WTC11 (cell line): ENCODE measurements around the gene WWOX. TPM values are rescaled to one million over a fixed set of nuclear protein-coding genes. Genes with fewer than 3 reads are reported as not detected.

ENCODE experiments used
- ATAC-seq: fragments of 200-7000 bp; cut with Tn5 transposase; 2 replicates; pipeline ENCODE4 v1.10.0; 2021; ENCODE audit warnings: mild to moderate bottlenecking, moderate library complexity
- CTCF ChIA-PET: fragments of 300-600 bp; sonication (Branson Sonifier 250); formaldehyde crosslinking; loops from one replicate; lab custom pipeline; 2021; ENCODE audit warnings: antibody characterized with exemption; lab: Charles Lee
- POLR2A ChIA-PET: fragments of 350-600 bp; sonication (Branson Sonifier 250); formaldehyde crosslinking; loops from one replicate; lab custom pipeline; 2021; ENCODE audit warnings: antibody characterized with exemption; lab: Charles Lee
- DNase-seq: peaks from one replicate; pipeline ENCODE4 v3.0.0; 2021; ENCODE audit warnings: low spot score
- H3K27ac Mint-ChIP-seq: 2 replicates; pipeline ENCODE4 v1.8.0; 2021; ENCODE audit warnings: mixed read lengths
- H3K27me3 Mint-ChIP-seq: 2 replicates; pipeline ENCODE4 v1.8.0; 2021; ENCODE audit warnings: low read depth, mild to moderate bottlenecking, moderate library complexity, mixed read lengths
- H3K36me3 Mint-ChIP-seq: 2 replicates; pipeline ENCODE4 v1.8.0; 2021; ENCODE audit warnings: mixed read lengths
- H3K4me1 Mint-ChIP-seq: 2 replicates; pipeline ENCODE4 v1.8.0; 2022; ENCODE audit warnings: mixed read lengths
- H3K4me3 Mint-ChIP-seq: 2 replicates; pipeline ENCODE4 v1.8.0; 2021; ENCODE audit warnings: mild to moderate bottlenecking, moderate library complexity, mixed read lengths
- H3K9me3 Mint-ChIP-seq: 2 replicates; pipeline ENCODE4 v1.8.0; 2021; ENCODE audit warnings: mixed read lengths
- CDX4 ChIP-seq: fragments of 250-450 bp; sonication (Bioruptor Pico); IDR thresholded peaks from 2 replicates; pipeline ENCODE4 v1.9.0; 2021; ENCODE audit warnings: moderate library complexity, mild to moderate bottlenecking, inconsistent platforms, borderline replicate concordance
- MAX ChIP-seq: sonication (generic); formaldehyde crosslinking; IDR thresholded peaks from 2 replicates; pipeline ENCODE4 v1.8.0; 2022; ENCODE audit warnings: mild to moderate bottlenecking, missing genetic modification reagents
- NFYB ChIP-seq: sonication (generic); formaldehyde crosslinking; conservative IDR thresholded peaks from 2 replicates; pipeline ENCODE4 v1.8.0; 2022; ENCODE audit warnings: low read depth, missing genetic modification reagents
- PRDM15 ChIP-seq: sonication (generic); formaldehyde crosslinking; IDR thresholded peaks from 2 replicates; pipeline ENCODE4 v1.8.0; 2022; ENCODE audit warnings: missing genetic modification reagents
- TEAD1 ChIP-seq: sonication (generic); formaldehyde crosslinking; IDR thresholded peaks from 2 replicates; pipeline ENCODE4 v1.8.0; 2022; ENCODE audit warnings: mild to moderate bottlenecking, missing genetic modification reagents
- USF1 ChIP-seq: sonication (generic); formaldehyde crosslinking; IDR thresholded peaks from 2 replicates; pipeline ENCODE4 v1.8.0; 2022; ENCODE audit warnings: mild to moderate bottlenecking, missing genetic modification reagents
- ZBTB43 ChIP-seq: sonication (generic); formaldehyde crosslinking; IDR thresholded peaks from 2 replicates; pipeline ENCODE4 v1.8.1; 2023; ENCODE audit warnings: mild to moderate bottlenecking, missing genetic modification reagents
- ZMAT4 ChIP-seq: fragments of 250-450 bp; sonication (Bioruptor Pico); IDR thresholded peaks from 2 replicates; pipeline ENCODE4 v1.9.0; 2021; ENCODE audit warnings: mild to moderate bottlenecking
- ZNF396 ChIP-seq: fragments of 250-450 bp; sonication (Bioruptor Pico); IDR thresholded peaks from 2 replicates; pipeline ENCODE4 v1.8.0; 2021; ENCODE audit warnings: mild to moderate bottlenecking, moderate library complexity, borderline replicate concordance
- total RNA-seq: library from RNA; stranded (reverse); gene quantifications from 3 replicates; pipeline ENCODE4 v1.2.3, GENCODE V29; 2021

Gene WWOX
- total RNA-seq, 1 experiment from 2014 or later = 15.7 TPM

GRCh38 chr16:78446992-78447563, 347.6 kb downstream of the WWOX start:
- Mint-ChIP-seq H3K27me3 (no peaks in the 10 kb centered on the region), H3K27ac (no peak overlapping the region), H3K9me3 (no peaks in the 10 kb centered on the region), H3K4me3 (no peak overlapping the region), H3K36me3 (no peaks in the 10 kb centered on the region), H3K4me1 (peaks cover 28% of the 10 kb centered on the region)
- ChIA-PET CTCF (no interaction called here), POLR2A (no interaction called here)
- no peak for TF ChIP-seq USF1 (CRISPR knock-in tag)
- no peak for DNase-seq
- no peak for ATAC-seq

GRCh38 chr16:78448658-78449271, 349.3 kb downstream of the WWOX start:
- CTCF ChIA-PET = interaction anchor here (1.0 kb wide), 1 partner anchor 12 kb away, joined by 3 read pairs; no protein-coding TSS in a partner anchor
- DNase-seq = no peak

More at GRCh38 chr16:78448658-78449271, 349.3 kb downstream of the WWOX start:
- Mint-ChIP-seq H3K27me3 (no peaks in the 10 kb centered on the region), H3K36me3 (no peaks in the 10 kb centered on the region), H3K4me3 (no peak overlapping the region), H3K4me1 (peaks cover 28% of the 10 kb centered on the region), H3K9me3 (no peaks in the 10 kb centered on the region), H3K27ac (no peak overlapping the region)
- peak; percentile 79 for ATAC-seq
- POLR2A ChIA-PET = no interaction called here
- TF ChIP-seq ZNF396 (CRISPR knock-in tag) = no peak
- no peak for TF ChIP-seq CDX4 (CRISPR knock-in tag)
- TF ChIP-seq ZBTB43 (CRISPR knock-in tag) = 0 out of 2 replicates have a peak, but pooled peaks have one; percentile 43
- TF ChIP-seq MAX (CRISPR knock-in tag) = 0 out of 2 replicates have a peak, but pooled peaks have one; percentile 30
- no peak for TF ChIP-seq NFYB (CRISPR knock-in tag)
- no peak for TF ChIP-seq ZMAT4
- TF ChIP-seq TEAD1 = no peak
- TF ChIP-seq PRDM15 (CRISPR knock-in tag) = no peak
